IPS-20b (cell line): Measurements from ENCODE around the gene HEXIM2.

Experiments used
- H3K27ac ChIP-seq: one replicate; pipeline ENCODE4 v1.5.1; 2013; ENCODE audit warnings: low read length
- H3K27me3 ChIP-seq: 2 replicates; pipeline ENCODE4 v1.6.1; 2013; ENCODE audit warnings: mild to moderate bottlenecking, low read length, inconsistent platforms; ENCODE audit not compliant: insufficient read depth
- H3K36me3 ChIP-seq: 2 replicates; pipeline ENCODE4 v1.6.1; 2013; ENCODE audit warnings: low read depth, mild to moderate bottlenecking, inconsistent platforms, low read length, moderate library complexity; ENCODE audit not compliant: insufficient read depth
- H3K4me1 ChIP-seq: 2 replicates; pipeline ENCODE4 v1.6.1; 2013; ENCODE audit warnings: mild to moderate bottlenecking, control low read depth, inconsistent platforms, low read length, moderate library complexity; ENCODE audit not compliant: insufficient read depth
- H3K4me3 ChIP-seq: 2 replicates; pipeline ENCODE4 v1.5.1; 2013; ENCODE audit warnings: mild to moderate bottlenecking, low read length, inconsistent platforms
- H3K9ac ChIP-seq: 2 replicates; pipeline ENCODE4 v1.6.1; 2013; ENCODE audit warnings: low read depth, mild to moderate bottlenecking, inconsistent platforms, low read length, moderate library complexity
- H3K9me3 ChIP-seq: 2 replicates; pipeline ENCODE4 v1.6.1; 2013; ENCODE audit warnings: mild to moderate bottlenecking, low read depth, low read length, inconsistent platforms; ENCODE audit not compliant: insufficient read depth

Gene HEXIM2

GRCh38 chr17:45162025-45162687 lies 481 bp downstream of the HEXIM2 start:
- peak overlapping the region; percentile 67 for H3K4me3 ChIP-seq

DNA sequence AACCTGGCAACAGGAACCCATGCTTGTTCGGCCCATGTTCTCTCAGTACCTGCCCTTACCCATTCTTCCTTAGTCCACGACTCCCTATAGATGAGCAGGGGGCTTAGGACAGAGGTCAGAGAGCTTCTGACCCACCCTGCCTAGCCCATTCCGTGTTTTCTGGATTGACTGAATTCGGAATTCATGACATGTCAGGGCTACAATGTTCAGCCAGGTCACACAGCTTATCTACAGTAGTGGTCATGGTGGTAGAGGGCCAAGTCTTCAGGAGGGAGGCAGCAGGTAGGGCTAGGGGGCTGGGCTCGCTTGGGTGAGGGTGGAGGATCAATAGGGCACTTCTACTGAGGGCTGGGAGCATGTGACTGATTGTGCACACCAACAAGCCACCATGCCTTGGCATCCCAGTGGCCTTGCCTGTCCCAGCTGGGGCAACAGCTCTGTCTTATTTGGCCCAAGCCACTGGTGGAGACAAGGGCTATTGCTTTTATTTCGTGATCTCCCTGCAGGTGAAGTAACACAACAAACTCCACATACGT lies 3.1 kb downstream of the HEXIM2 start:
- Histone ChIP-seq H3K4me1 (peaks cover 13% of the 10 kb centered on the region; the same call in 1 of the 2 replicates), H3K27me3 (no peaks in the 10 kb centered on the region), H3K9me3 (no peaks in the 10 kb centered on the region), H3K9ac (no peak overlapping the region), H3K27ac (no peak overlapping the region), H3K36me3 (peaks cover 11% of the 10 kb centered on the region; the same call in 1 of the 2 replicates), H3K4me3 (no peak overlapping the region)

More at GRCh38 chr17:45162025-45162687, 481 bp downstream of the HEXIM2 start:
- Histone ChIP-seq H3K9ac (peak overlapping the region; percentile 75; the same call in 1 of the 2 replicates), H3K4me1 (peaks cover 14% of the 10 kb centered on the region; the same call in 1 of the 2 replicates), H3K27ac (peak overlapping the region; percentile 60), H3K27me3 (no peaks in the 10 kb centered on the region), H3K9me3 (no peaks in the 10 kb centered on the region), H3K36me3 (0 out of 2 replicates have a peak, but pooled peaks cover 8% of the 10 kb centered on the region)

- Histone ChIP-seq H3K4me3 (no peak overlapping the region), H3K4me1 (peaks cover 28% of the 10 kb centered on the region), H3K27ac (no peak overlapping the region), H3K9ac (no peak overlapping the region), H3K27me3 (no peaks in the 10 kb centered on the region), H3K36me3 (peaks cover 16% of the 10 kb centered on the region; the same call in 1 of the 2 replicates), H3K9me3 (no peaks in the 10 kb centered on the region)
Measured at GRCh38 chr17:45168991-45169752, 7.5 kb downstream of the HEXIM2 start.

DNA sequence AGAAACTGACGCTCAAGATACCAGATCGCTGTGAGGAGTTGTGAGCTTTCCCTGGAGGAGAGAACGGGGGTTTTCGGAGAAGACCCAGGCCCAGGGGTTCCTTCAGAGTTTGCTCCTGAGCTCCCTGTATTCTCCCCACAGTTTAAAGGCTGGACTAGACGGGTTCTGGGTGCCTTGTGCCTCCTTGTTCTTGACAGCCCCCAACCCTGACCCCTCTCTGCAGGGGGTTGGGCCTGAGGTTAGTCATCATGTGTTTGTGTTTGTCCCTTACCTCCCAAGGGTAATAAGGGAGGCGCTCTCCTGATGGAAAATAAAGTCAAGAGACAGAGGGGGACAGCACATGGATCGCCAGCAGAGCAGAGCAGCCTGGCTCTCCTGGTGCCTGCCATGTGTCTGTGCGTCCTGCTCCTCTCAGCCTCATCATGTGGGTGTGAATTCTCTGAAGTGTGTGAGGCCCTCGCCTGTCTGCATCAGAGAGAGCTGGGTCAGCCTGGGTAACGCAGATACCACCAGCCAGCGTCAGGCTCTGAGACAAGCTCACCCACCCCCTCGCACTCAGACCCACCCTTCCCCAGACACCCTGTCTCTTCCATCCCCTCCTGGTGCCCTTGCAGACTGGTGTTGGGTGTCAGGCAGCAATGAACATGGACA lies 8.7 kb downstream of the HEXIM2 start:
- Histone ChIP-seq H3K27me3 (no peaks in the 10 kb centered on the region), H3K4me1 (peaks cover 28% of the 10 kb centered on the region), H3K27ac (peak overlapping the region; percentile 77), H3K9me3 (no peaks in the 10 kb centered on the region), H3K9ac (peak overlapping the region; percentile 58; the same call in 1 of the 2 replicates), H3K36me3 (peaks cover 9% of the 10 kb centered on the region; the same call in 1 of the 2 replicates), H3K4me3 (no peak overlapping the region)

DNA sequence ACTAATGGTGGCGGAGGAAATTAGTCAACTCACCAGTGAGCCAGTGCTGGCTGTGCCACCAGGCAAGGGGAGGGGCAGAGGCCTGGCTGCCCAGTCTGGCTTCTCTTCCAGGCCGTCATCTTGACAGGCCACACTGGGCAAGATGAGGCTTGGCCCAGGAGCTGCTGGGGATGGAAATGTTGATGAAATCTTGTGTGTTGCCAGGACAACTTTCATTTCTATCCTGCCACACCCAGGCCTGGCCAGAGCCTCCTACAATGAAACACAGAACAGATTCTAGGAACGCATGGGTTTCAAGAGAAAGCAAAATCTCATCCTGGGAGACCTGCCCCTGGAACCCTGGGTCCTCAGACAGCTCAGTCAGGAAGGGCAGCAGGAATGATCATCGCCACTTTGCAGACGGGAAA lies 9.3 kb downstream of the HEXIM2 start:
- no peak overlapping the region for H3K4me3 ChIP-seq
- peak overlapping the region; percentile 77 for H3K27ac ChIP-seq
- no peaks in the 10 kb centered on the region for H3K27me3 ChIP-seq
- no peaks in the 10 kb centered on the region for H3K9me3 ChIP-seq
- H3K9ac ChIP-seq, result peak overlapping the region; percentile 58; the same call in 1 of the 2 replicates
- H3K4me1 ChIP-seq, result peaks cover 28% of the 10 kb centered on the region
- H3K36me3 ChIP-seq, result peaks cover 8% of the 10 kb centered on the region; the same call in 1 of the 2 replicates

GRCh38 chr17:45171338-45172231 lies 9.9 kb downstream of the HEXIM2 start:
- peak overlapping the region; percentile 58; the same call in 1 of the 2 replicates for H3K9ac ChIP-seq
- no peak overlapping the region; the same call in 1 of the 2 replicates for H3K4me3 ChIP-seq
- peak overlapping the region; percentile 77 for H3K27ac ChIP-seq
- no peaks in the 10 kb centered on the region for H3K9me3 ChIP-seq
- H3K4me1 ChIP-seq, result peaks cover 28% of the 10 kb centered on the region
- H3K36me3 ChIP-seq, result peaks cover 8% of the 10 kb centered on the region; the same call in 1 of the 2 replicates
- H3K27me3 ChIP-seq, result no peaks in the 10 kb centered on the region

- Histone ChIP-seq H3K27me3 (no peaks in the 10 kb centered on the region), H3K4me1 (peaks cover 28% of the 10 kb centered on the region), H3K36me3 (peaks cover 8% of the 10 kb centered on the region; the same call in 1 of the 2 replicates), H3K9me3 (no peaks in the 10 kb centered on the region), H3K27ac (peak overlapping the region; percentile 62), H3K9ac (peak overlapping the region; percentile 58; the same call in 1 of the 2 replicates), H3K4me3 (no peak overlapping the region; the same call in 1 of the 2 replicates)
Measured at GRCh38 chr17:45172232-45172540, 10.5 kb downstream of the HEXIM2 start.

DNA sequence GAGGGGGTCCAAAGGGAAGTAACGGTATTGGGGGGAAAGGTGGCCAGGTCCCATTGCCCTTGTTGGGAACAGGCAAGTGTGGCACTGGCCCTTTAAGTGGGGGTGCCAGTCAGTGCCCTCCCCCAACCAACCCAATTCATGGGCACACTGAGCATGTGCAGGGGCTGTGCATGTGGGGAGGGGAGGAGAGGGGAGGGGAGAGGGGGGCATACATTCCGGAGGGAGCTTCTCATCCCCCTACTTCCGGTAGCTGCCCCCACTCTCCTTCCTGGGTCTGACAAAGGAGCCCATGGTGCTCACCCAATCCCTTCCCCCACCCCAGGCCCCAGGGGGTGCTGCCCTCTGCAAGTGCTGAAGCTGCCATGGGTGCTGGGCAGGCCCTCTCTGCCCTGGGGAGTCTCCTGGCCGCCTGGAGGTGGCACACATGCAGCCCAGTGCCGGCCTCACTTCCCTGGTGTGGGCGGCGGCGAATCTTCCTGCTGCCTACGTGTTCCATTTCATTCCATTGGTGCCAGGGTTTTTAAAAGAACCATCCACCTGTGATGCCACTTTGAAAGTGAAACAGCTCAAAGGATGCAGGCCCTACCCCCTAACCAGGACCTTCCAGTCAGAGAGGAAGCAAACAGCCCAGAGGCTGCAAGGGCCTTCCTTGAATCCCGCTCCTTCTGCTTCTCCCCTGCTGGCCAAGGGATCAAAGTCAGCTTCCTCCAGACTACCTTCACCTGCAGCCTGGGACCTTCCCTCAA lies 11.0 kb downstream of the HEXIM2 start:
- Histone ChIP-seq H3K4me3 (no peak overlapping the region), H3K9ac (peak overlapping the region; percentile 71; the same call in 1 of the 2 replicates), H3K36me3 (peaks cover 8% of the 10 kb centered on the region; the same call in 1 of the 2 replicates), H3K9me3 (no peaks in the 10 kb centered on the region), H3K27me3 (no peaks in the 10 kb centered on the region), H3K4me1 (peaks cover 28% of the 10 kb centered on the region), H3K27ac (peak overlapping the region; percentile 62)

GRCh38 chr17:45175759-45176115 lies 14.1 kb downstream of the HEXIM2 start:
- Histone ChIP-seq H3K4me1 (peaks cover 20% of the 10 kb centered on the region), H3K36me3 (no peaks in the 10 kb centered on the region), H3K9ac (no peak overlapping the region), H3K4me3 (no peak overlapping the region), H3K9me3 (no peaks in the 10 kb centered on the region), H3K27me3 (no peaks in the 10 kb centered on the region), H3K27ac (no peak overlapping the region)

- Histone ChIP-seq H3K36me3 (no peaks in the 10 kb centered on the region), H3K27me3 (no peaks in the 10 kb centered on the region), H3K27ac (no peak overlapping the region)
Measured at GRCh38 chr17:45177563-45177962, 15.9 kb downstream of the HEXIM2 start.

More at GRCh38 chr17:45177563-45177962, 15.9 kb downstream of the HEXIM2 start:
- Histone ChIP-seq H3K4me1 (peaks cover 6% of the 10 kb centered on the region), H3K9ac (no peak overlapping the region), H3K4me3 (no peak overlapping the region), H3K9me3 (no peaks in the 10 kb centered on the region)
